Endothelial cell of umbilical vein (primary cell): ENCODE results near the gene NPHS1. TPM values are rescaled to one million over a fixed set of nuclear protein-coding genes. Genes with fewer than 3 reads are reported as not detected.

Experiments used
- BruUV-seq: library from RNA; stranded (reverse); fragments of 400-500 nt; replicated peaks from 2 replicates; lab custom pipeline; 2021; lab: Mats Ljungman, UMichigan
- CTCF ChIA-PET: fragments of 300-600, 350-600 bp; sonication (Branson Sonifier 250); formaldehyde crosslinking; loops from one replicate; lab custom pipeline; 2021; ENCODE audit warnings: antibody characterized with exemption, inconsistent platforms; lab: Charles Lee
- POLR2A ChIA-PET: fragments of 300-600, 350-600 bp; sonication (Branson Sonifier 250); formaldehyde crosslinking; loops from one replicate; lab custom pipeline; 2021; ENCODE audit warnings: antibody characterized with exemption, inconsistent platforms; lab: Charles Lee
- DNase-seq: peaks from one replicate; pipeline ENCODE4 v3.0.0-alpha.2; 2011; ENCODE audit warnings: low read depth, low spot score
- FAIRE-seq: peaks from 2 replicates; lab custom pipeline; 2011; peaks lifted over from hg19 to GRCh38; lab: Jason Lieb, UNC
- H2AFZ ChIP-seq: 2 replicates; pipeline ENCODE4 v1.6.0; 2012; ENCODE audit warnings: low read depth, low read length, control low read depth, inconsistent platforms
- H3K27ac ChIP-seq: 2 replicates; pipeline ENCODE4 v1.5.1; 2011; ENCODE audit warnings: low read depth, mild to moderate bottlenecking, control low read depth, low read length, moderate library complexity; ENCODE audit not compliant: insufficient read depth
- H3K27me3 ChIP-seq, 2 experiments: 2 replicates each; pipeline versions ENCODE4 v1.6.0 to v1.6.1; 2011; ENCODE audit warnings: low read length in 2 of 2, mixed read lengths in 1 of 2; ENCODE audit not compliant: control insufficient read depth in 2 of 2, insufficient read depth in 2 of 2
- H3K36me3 ChIP-seq, 2 experiments: 2 replicates in 1 of 2; 3 replicates in 1 of 2; pipeline ENCODE4 v1.5.1; 2011; ENCODE audit warnings: low read length in 2 of 2, mild to moderate bottlenecking in 1 of 2, moderate library complexity in 1 of 2; ENCODE audit not compliant: control insufficient read depth in 2 of 2, insufficient read depth in 2 of 2; ENCODE audit errors: extremely low read depth in 1 of 2
- H3K4me1 ChIP-seq: 3 replicates; pipeline ENCODE4 v1.5.1; 2011; ENCODE audit warnings: mild to moderate bottlenecking, low read length; ENCODE audit not compliant: control insufficient read depth, insufficient read depth; ENCODE audit errors: extremely low read depth
- H3K4me2 ChIP-seq: 2 replicates; pipeline ENCODE4 v1.6.1; 2011; ENCODE audit warnings: low read length, control low read depth, mixed read lengths; ENCODE audit not compliant: insufficient read depth
- H3K4me3 ChIP-seq, 3 experiments: fragments of 200-600 bp in 1 of 3; sonication (generic), shearing (Covaris generic) in 1 of 3; replicated peaks in 1 of 3; 2 replicates each; pipeline ENCODE4 v1.5.1; 2011 to 2016; ENCODE audit warnings: control low read depth in 3 of 3, low read length in 3 of 3, mild to moderate bottlenecking in 2 of 3, inconsistent platforms in 1 of 3, low read depth in 1 of 3, moderate library complexity in 1 of 3; ENCODE audit not compliant: insufficient read depth in 1 of 3
- H3K79me2 ChIP-seq: 2 replicates; pipeline ENCODE4 v1.6.0; 2012; ENCODE audit warnings: low read length, inconsistent platforms; ENCODE audit not compliant: control insufficient read depth, insufficient read depth
- H3K9ac ChIP-seq: replicated peaks from 2 replicates; pipeline ENCODE3; 2011; ENCODE audit warnings: low read length, control low read depth; ENCODE audit not compliant: insufficient read depth; ENCODE audit errors: extremely low read depth
- H3K9me1 ChIP-seq: replicated peaks from 3 replicates; pipeline ENCODE4 v1.6.0; 2011; ENCODE audit warnings: mild to moderate bottlenecking, low read length; ENCODE audit not compliant: control insufficient read depth, insufficient read depth; ENCODE audit errors: extremely low read depth
- H3K9me3 ChIP-seq: replicated peaks from 2 replicates; pipeline ENCODE4 v1.5.1; 2012; ENCODE audit warnings: low read length, inconsistent platforms; ENCODE audit not compliant: control insufficient read depth, insufficient read depth
- H4K20me1 ChIP-seq: replicated peaks from 2 replicates; pipeline ENCODE3; 2011; ENCODE audit warnings: mild to moderate bottlenecking, low read length; ENCODE audit not compliant: control insufficient read depth, insufficient read depth; ENCODE audit errors: extremely low read depth
- CTCF ChIP-seq, 2 donors: IDR thresholded peaks; 1 replicate in 1 of 2; 2 replicates in 1 of 2; pipeline ENCODE4 v1.5.1; 2011; ENCODE audit warnings: low read length in 2 of 2, mild to moderate bottlenecking in 2 of 2, moderate library complexity in 2 of 2, control low read depth in 1 of 2, inconsistent platforms in 1 of 2, low read depth in 1 of 2; ENCODE audit not compliant: insufficient read depth in 1 of 2; ENCODE audit errors: extremely low read depth in 1 of 2
- EZH2 ChIP-seq: IDR thresholded peaks from 2 replicates; pipeline ENCODE4 v1.6.1; 2012; ENCODE audit warnings: borderline replicate concordance, low read depth, mild to moderate bottlenecking, moderate library complexity, low read length, inconsistent platforms; ENCODE audit not compliant: severe bottlenecking
- FOS ChIP-seq: IDR thresholded peaks from 2 replicates; pipeline ENCODE4 v1.6.1; 2011; ENCODE audit warnings: mild to moderate bottlenecking, low read length, moderate library complexity, borderline replicate concordance; ENCODE audit not compliant: insufficient read depth
- GATA2 ChIP-seq: IDR thresholded peaks from 2 replicates; pipeline ENCODE4 v1.7.0; 2011; ENCODE audit warnings: low read depth, mild to moderate bottlenecking, moderate library complexity, mixed read lengths, low read length; ENCODE audit not compliant: insufficient read length, insufficient read depth
- JUN ChIP-seq: IDR thresholded peaks from 2 replicates; pipeline ENCODE4 v1.6.1; 2011; ENCODE audit warnings: borderline replicate concordance, low read depth; ENCODE audit not compliant: insufficient read length, insufficient read depth
- MYC ChIP-seq: IDR thresholded peaks from one replicate; pipeline ENCODE4 v1.6.1; 2011; ENCODE audit warnings: mild to moderate bottlenecking, low read depth, low read length
- POLR2A ChIP-seq: IDR thresholded peaks from 2 replicates; pipeline ENCODE4 v1.6.1; 2012; ENCODE audit warnings: low read depth, mild to moderate bottlenecking, control low read depth, low read length
- POLR2AphosphoS5 ChIP-seq: IDR thresholded peaks from 2 replicates; pipeline ENCODE4 v1.6.1; 2012; ENCODE audit warnings: low read depth, mild to moderate bottlenecking, control low read depth, low read length, moderate library complexity; ENCODE audit not compliant: insufficient read depth
- dilution Hi-C: fragments of 300-500 bp; cut with MboI; formaldehyde crosslinking; loops from one replicate; pipeline ENCODE4 v1.15.0; 2019; ENCODE audit warnings: low sequenced_read_pairs; ENCODE audit not compliant: extremely low pct_ligation_motif_present
- intact Hi-C: fragments of 100-400 bp; cut with micrococcal nuclease; formaldehyde crosslinking; loops from one replicate; pipeline ENCODE4 v1.10.0; 2022
- polyA plus RNA-seq, 4 experiments: library from polyadenylated mRNA; depleted of rRNA in 3 of 4; stranded (reverse) in 3 of 4; unstranded in 1 of 4; fragments of >200 nt; gene quantifications; 2 replicates each; pipeline versions ENCODE4 v1.2.1 to v1.2.3, GENCODE V29; 2011 to 2012; ENCODE audit warnings: missing spikeins in 1 of 4
- total RNA-seq: library from RNA; stranded (reverse); gene quantifications from 2 replicates; pipeline ENCODE4 v1.2.3, GENCODE V29; 2021
- TF ChIP-seq, protein P1 (sequence below): IDR thresholded peaks from 2 replicates; pipeline ENCODE4 v1.6.1; 2011; ENCODE audit not compliant: insufficient read depth, insufficient read length

Gene NPHS1
- total and polyA plus RNA-seq, 2 donors (not counting 3 experiments of a cell fraction or from before 2014, with no cell fraction given), result not detected

DNA sequence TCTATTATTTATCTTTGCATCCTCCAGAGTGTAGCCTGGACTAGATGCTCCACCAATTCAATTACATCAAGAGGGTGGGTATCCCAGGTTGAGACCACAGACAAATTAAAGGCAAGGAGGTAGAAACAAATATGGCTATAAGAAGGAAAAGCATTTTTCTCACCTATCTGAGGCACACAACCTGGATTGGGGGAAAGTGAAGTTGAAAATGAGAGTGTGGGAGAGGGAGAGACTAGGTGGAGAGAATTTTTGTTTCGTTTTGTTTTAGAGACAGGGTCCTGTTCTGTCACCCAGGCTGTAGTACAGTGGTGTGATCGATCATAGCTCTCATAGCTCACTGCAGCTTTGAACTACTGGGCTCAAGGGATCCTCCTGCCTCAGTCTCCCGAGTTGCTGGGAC is 33.9 kb downstream of the NPHS1 start:
- TF ChIP-seq POLR2AphosphoS5, result no peak
- TF ChIP-seq, protein P1, sequence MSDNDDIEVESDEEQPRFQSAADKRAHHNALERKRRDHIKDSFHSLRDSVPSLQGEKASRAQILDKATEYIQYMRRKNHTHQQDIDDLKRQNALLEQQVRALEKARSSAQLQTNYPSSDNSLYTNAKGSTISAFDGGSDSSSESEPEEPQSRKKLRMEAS, result no peak
- no peak for TF ChIP-seq MYC
- TF ChIP-seq CTCF (IDR thresholded peaks at IDR 0.05; ENCODE audit: extremely low read depth in 1 of 2, insufficient read depth in 1 of 2, low read depth in 1 of 2, low read length in 2 of 2), result no peak
- TF ChIP-seq POLR2A, result no peak
- TF ChIP-seq GATA2, result no peak
- no peak for TF ChIP-seq EZH2
- TF ChIP-seq JUN, result no peak
- TF ChIP-seq FOS, result no peak
- Histone ChIP-seq H3K79me2 (no peaks in the 10 kb centered on the region), H3K27me3 (no peaks in the 10 kb centered on the region), H3K4me3 (no peak overlapping the region), H4K20me1 (no peaks in the 10 kb centered on the region), H3K27ac (no peak overlapping the region), H2AFZ (no peak overlapping the region), H3K4me1 (no peaks in the 10 kb centered on the region), H3K36me3 (no peaks in the 10 kb centered on the region), H3K9me1 (no peaks in the 10 kb centered on the region), H3K4me2 (no peak overlapping the region), H3K9me3 (no peaks in the 10 kb centered on the region), H3K9ac (no peak overlapping the region)
- ChIA-PET POLR2A (no interaction called here), CTCF (interaction anchor here (0.7 to 2.5 kb wide), 4 partner anchors 10 to 308 kb away, joined by 3 to 54 read pairs (median 4); no protein-coding TSS in a partner anchor)
- dilution Hi-C loops, result no loop called here
- intact Hi-C loops, result no loop called here
- DNase-seq (no peak), FAIRE-seq (no peak)
- BruUV-seq, result no TSS peak
